GM21576 (cell line): ENCODE measurements around the gene NOTCH2.

ENCODE experiments used
- ATAC-seq: cut with Tn5 transposase; IDR thresholded peaks from one replicate; pipeline ENCODE4 v1.9.1; 2021; ENCODE audit warnings: mild to moderate bottlenecking, moderate library complexity; ENCODE audit not compliant: unreplicated experiment

Gene NOTCH2

DNA sequence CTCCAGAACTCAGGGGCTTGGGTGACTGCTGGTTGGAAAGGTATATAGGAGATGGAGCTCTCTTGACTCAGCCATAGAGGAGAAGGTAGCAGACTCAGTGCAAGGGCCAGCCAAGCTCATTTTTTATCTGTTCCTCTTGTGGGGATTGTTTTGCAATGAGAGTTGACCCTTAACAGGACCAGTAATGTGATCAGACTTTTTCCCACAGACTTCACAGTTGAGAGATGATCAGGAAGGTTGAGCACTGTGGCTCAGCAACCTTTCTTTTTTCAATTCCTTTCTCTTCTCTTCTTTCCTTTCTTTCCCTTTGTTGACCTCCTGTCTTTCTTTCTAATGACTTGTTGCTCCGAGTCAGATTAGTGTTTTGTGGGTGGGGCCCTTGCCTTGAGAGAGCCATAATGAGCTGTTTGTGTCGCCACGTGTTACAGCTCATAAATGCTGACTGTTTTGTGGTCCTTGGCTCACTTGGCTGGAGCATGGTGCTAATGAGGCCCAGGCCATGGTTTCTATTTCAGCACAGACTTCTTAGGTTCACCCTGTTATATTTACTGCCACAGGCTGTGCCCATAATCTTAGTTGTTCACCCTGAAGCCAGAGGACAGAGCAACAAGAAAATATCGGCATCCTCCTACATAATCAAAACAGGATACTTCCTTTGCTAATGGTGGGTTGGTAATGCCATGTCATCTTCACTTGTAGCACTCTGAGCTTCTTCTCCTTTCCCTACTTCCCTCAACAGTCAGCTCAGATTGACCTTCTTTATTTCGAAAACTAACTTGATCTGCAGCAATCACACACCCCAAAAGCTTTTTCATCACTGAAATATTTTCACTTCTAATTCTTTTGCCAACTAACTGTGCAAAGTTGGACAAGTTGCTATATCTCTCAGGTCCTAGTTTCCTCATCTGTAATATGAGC is 187.1 kb downstream of the NOTCH2 start:
- ATAC-seq, result no peak

GRCh38 chr1:119879510-119880434 is 189.7 kb downstream of the NOTCH2 start:
- no peak for ATAC-seq

DNA sequence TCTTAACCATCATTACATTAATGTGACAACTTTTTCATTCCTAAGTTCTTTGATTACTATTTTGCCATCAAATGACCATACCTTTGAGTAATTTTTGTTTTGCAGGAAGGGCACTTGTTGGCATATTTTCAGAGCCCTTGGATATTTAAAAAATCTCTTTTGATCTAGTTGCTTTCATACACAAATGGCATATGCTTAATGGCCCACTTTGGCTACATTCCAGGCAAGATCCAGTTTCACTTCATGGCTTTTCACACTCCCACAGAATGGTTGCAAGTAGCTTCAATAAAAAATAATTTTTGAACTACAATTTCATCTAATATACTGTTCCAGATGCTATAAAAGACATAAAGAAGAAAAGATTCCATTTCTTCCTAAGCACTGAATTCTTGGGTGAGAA is 191.3 kb downstream of the NOTCH2 start:
- no peak for ATAC-seq

DNA sequence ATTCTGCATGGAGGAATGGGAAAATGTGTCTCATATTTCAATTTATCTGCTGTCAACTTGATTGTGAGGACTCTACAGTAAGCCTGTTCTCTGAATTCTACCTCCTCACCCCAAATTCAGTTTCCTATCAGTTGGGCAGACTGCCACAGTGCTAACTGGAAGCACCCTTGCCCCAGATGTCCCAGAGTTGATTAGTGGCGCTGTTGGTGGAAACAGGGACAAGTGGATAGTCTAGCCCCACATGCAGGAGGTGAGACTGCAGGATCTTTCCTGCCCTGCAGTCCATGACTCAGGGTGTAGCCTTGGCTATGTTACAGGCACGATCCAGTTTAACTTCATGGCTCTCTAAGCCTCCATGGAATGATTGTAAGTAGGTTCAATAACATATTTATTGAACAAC is 195.3 kb downstream of the NOTCH2 start:
- ATAC-seq, result no peak

DNA sequence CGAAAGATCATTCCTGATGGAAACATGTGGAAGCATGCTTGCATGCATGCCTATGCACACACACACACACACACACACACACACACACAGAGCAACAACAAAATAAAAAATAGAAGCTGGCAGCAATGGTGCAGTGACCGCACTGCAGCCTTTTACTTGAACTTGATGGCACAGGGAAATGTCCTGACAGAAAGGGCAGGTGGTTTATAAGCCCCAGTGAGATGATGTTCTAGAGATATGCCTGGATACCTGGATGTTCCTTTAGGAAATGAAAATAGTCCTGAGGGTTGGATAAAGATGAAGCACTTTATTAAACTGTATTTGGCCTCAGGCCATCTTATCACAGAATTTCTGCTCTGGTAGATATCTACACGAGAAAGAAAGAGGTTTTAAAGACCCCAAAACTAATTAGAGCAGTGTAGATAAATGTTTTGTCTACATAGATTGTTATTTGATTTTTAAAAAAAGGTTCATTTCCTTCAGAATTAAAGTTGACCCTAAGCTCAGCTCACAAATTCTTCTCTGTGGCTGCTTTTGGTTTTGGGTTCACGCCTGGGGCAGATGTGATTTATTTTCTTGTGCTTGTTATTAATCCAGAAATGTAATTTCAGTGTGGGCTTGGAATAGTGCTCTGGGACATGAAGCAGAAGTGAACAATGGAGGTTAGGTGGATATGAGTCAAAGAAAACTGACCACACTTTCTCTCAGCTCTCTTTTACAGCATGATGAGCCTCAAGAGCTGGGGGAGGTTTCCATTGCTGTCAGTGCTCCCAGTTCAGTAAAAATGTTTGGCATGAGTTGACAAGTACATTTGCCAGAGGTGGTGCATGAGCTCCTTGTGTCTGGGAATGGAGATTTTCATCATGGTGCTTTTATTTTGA is 196.1 kb downstream of the NOTCH2 start:
- ATAC-seq, result no peak

DNA sequence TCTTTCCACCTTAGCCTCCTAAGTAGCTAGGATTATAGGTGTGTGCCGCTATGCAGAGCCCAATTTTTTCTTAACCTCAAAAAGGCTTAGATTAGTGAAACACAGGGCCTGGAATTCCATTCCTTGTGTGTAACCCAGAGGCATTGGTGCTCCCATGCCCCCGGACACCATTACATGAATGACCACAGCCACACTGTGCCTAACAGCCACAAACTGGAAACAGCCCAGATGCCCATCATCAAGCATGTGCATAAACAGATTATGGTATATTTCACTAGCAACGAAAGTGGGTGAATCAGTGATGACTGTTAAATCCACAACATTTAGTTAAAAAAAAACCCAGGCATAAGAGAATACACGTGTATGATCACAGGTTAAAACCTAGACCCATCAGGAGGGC is 197.6 kb downstream of the NOTCH2 start:
- no peak for ATAC-seq

GRCh38 chr1:119870917-119871596 is 198.4 kb downstream of the NOTCH2 start:
- no peak for ATAC-seq

GRCh38 chr1:119869995-119870394 is 199.5 kb downstream of the NOTCH2 start:
- ATAC-seq, result no peak

DNA sequence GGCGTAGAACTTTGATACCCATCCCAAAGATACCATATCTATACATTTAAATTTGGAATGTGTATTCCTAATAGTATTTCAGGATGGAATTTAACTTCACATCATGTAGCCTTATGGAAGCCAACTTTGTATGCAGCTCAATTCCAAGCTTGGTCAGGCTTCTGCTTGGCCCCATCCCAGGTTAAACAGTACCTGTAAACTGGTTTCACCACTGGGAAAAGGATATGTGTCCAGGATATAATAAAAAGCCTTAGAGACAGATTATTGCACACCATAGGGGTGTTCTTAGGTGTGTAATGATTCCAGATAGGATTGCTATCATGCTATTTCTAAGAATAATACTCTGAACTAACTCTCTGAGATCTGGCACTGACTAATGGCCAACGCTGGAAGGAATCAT is 201.3 kb downstream of the NOTCH2 start:
- no peak for ATAC-seq

- no peak for ATAC-seq
Measured at GRCh38 chr1:119866451-119866850, 203.0 kb downstream of the NOTCH2 start.

DNA sequence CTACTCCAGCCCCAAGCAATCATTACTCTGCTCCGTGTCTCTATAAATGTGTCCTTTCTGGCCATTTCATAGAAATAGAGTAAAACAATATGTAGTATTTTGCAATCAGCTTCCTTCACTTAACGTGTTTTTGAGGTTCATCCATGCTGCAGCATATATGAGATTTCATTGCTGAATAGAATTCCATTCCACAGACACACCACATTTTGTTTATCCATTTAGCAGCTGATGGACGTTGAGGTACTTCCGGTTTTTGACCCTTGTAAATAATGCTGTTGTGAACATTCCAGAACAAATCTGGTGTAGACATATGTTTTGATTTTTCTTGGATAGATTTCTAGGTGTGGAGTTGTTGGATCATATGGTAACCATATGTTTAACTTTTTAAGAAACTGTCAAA is 203.8 kb downstream of the NOTCH2 start:
- ATAC-seq, result no peak

DNA sequence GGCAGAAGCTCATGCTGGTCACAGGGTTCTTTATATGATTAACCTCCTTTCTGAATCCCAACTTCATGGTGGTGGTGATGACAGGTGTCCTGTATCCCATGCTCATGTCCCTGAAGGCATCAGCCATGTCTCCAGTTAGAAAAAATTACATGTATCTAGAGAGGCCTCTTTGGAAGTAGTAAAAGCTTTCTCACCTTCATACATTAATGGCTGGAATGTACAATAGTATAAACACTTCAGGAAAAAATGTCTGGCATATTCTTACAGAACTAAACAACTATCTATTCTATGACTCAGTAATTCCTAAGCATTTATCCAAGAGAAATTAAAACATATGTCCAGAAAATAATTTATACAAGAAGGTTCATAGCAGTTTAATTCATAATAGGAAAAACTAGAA is 207.2 kb downstream of the NOTCH2 start:
- ATAC-seq, result no peak
